Thyroid gland (tissue), 4 donors: ENCODE measurements around the gene ATP6V1A. TPM values are rescaled to one million over a fixed set of nuclear protein-coding genes. Genes with fewer than 3 reads are reported as not detected.
A peak's percentile ranks its signal among the peaks of the same experiment; 100 is the strongest.

Experiments used
- DNase-seq, 2 donors: peaks; one replicate each; pipeline ENCODE4 v3.0.0-alpha.2; 2019
- H3K27ac ChIP-seq, 3 donors: fragments of 200-600 bp; sonication (generic); 1 replicate in 2 of 3; 2 replicates in 1 of 3; pipeline ENCODE4 v1.5.1; 2016 to 2019; ENCODE audit warnings: mild to moderate bottlenecking in 1 of 3, moderate library complexity in 1 of 3
- H3K27me3 ChIP-seq: fragments of 200-600 bp; sonication (generic); one replicate; pipeline ENCODE4 v1.5.1; 2019
- H3K36me3 ChIP-seq, 2 donors: fragments of 200-600 bp; sonication (generic); one replicate each; pipeline ENCODE4 v1.5.1; 2016 to 2019
- H3K4me1 ChIP-seq, 2 donors: fragments of 200-600 bp; sonication (generic); one replicate each; pipeline ENCODE4 v1.5.1; 2017 to 2019
- H3K4me3 ChIP-seq, 3 donors: fragments of 200-600 bp; sonication (generic); replicated peaks in 1 of 3; 1 replicate in 2 of 3; 2 replicates in 1 of 3; pipeline ENCODE4 v1.5.1; 2016; ENCODE audit warnings: mild to moderate bottlenecking in 1 of 3
- H3K9me3 ChIP-seq: fragments of 200-600 bp; sonication (generic); one replicate; pipeline ENCODE4 v1.5.1; 2017
- CTCF ChIP-seq, 6 experiments: fragments of 200-600 bp in 3 of 6; fragments of 450-650 bp in 3 of 6; sonication (generic) in 3 of 6; IDR thresholded peaks; one replicate each; pipeline ENCODE4 v1.5.1; 2016 to 2019; ENCODE audit warnings: antibody characterized with exemption in 6 of 6, mild to moderate bottlenecking in 2 of 6, inconsistent platforms in 1 of 6, moderate library complexity in 1 of 6
- POLR2A ChIP-seq, 2 donors: fragments of 450-650 bp; IDR thresholded peaks; one replicate each; pipeline ENCODE4 v1.6.1; 2017; ENCODE audit warnings: antibody characterized with exemption in 2 of 2, mild to moderate bottlenecking in 2 of 2, moderate library complexity in 1 of 2
- WGBS, 2 donors: methylation state at CpG; one replicate each; pipeline ENCODE4 v1.1.5; 2017; 5-methylcytosine and 5-hydroxymethylcytosine counted together
- intact Hi-C: fragments of 100-400 bp; cut with DNase I; formaldehyde crosslinking; loops from one replicate; pipeline ENCODE4 v1.15.1; 2023
- total RNA-seq, 4 donors: library from RNA; depleted of rRNA; stranded (reverse); fragments of >200 nt; gene quantifications; one replicate each; pipeline ENCODE4 v1.2.3, GENCODE V29; 2016

Gene ATP6V1A
- total RNA-seq, 4 donors from 2014 or later, result 75.4 to 157 (median 112) TPM

GRCh38 chr3:113736548-113737089, 10.2 kb upstream of the ATP6V1A start:
- Histone ChIP-seq H3K36me3 (no peaks in the 10 kb centered on the region), H3K4me1 (peaks cover 4 to 9% of the 10 kb centered on the region in 2 donors), H3K4me3 (no peak overlapping the region), H3K9me3 (no peaks in the 10 kb centered on the region), H3K27me3 (no peaks in the 10 kb centered on the region), H3K27ac (peak overlapping the region in 1 of 3 donors; percentile 16)
- TF ChIP-seq CTCF (IDR thresholded peaks at IDR 0.05), result peak; percentile 24 to 81 (median 66)
- TF ChIP-seq POLR2A (IDR thresholded peaks at IDR 0.05), result no peak
- DNase-seq, result peak in 1 of 2 donors; percentile 15
- intact Hi-C loops, result loop anchor here (10.0 kb wide), 1 partner anchor 98 kb away; the partner anchor contains the start of gene GRAMD1C
- WGBS, 2 donors, result 32 to 36% methylated on average over 3 of the region's 3 CpGs

GRCh38 chr3:113741086-113741485, 5.7 kb upstream of the ATP6V1A start:
- TF ChIP-seq POLR2A (IDR thresholded peaks at IDR 0.05) (no peak), CTCF (IDR thresholded peaks at IDR 0.05) (no peak)
- H3K27ac ChIP-seq, result no peak overlapping the region
- no peak for DNase-seq
- no peaks in the 10 kb centered on the region for H3K27me3 ChIP-seq
- H3K4me3 ChIP-seq, result no peak overlapping the region
- H3K36me3 ChIP-seq, result no peaks in the 10 kb centered on the region
- peaks cover 15 to 29% of the 10 kb centered on the region in 2 donors for H3K4me1 ChIP-seq
- intact Hi-C loops, result no loop called here
- no peaks in the 10 kb centered on the region for H3K9me3 ChIP-seq
- 78 to 87% methylated on average over 5 of the region's 5 CpGs for WGBS, 2 donors

- no peak for DNase-seq
- H3K27ac ChIP-seq, result no peak overlapping the region
- no peaks in the 10 kb centered on the region for H3K27me3 ChIP-seq
- H3K36me3 ChIP-seq, result no peaks in the 10 kb centered on the region
- intact Hi-C loops, result no loop called here
- no peaks in the 10 kb centered on the region for H3K9me3 ChIP-seq
- no peak overlapping the region for H3K4me3 ChIP-seq
- peaks cover 15 to 28% of the 10 kb centered on the region in 2 donors for H3K4me1 ChIP-seq
- TF ChIP-seq CTCF (IDR thresholded peaks at IDR 0.05) (no peak), POLR2A (IDR thresholded peaks at IDR 0.05) (no peak)
- 88 to 95% methylated on average over 1 of the region's 1 CpG for WGBS, 2 donors
Measured at GRCh38 chr3:113741620-113742019, 5.2 kb upstream of the ATP6V1A start.

- TF ChIP-seq CTCF (IDR thresholded peaks at IDR 0.05) (no peak), POLR2A (IDR thresholded peaks at IDR 0.05) (no peak)
- no peak for DNase-seq
- 76 to 83% methylated on average over 7 of the region's 7 CpGs for WGBS, 2 donors
- Histone ChIP-seq H3K4me3 (no peak overlapping the region), H3K4me1 (peaks cover 20 to 25% of the 10 kb centered on the region in 2 donors), H3K27ac (no peak overlapping the region), H3K27me3 (no peaks in the 10 kb centered on the region), H3K36me3 (no peaks in the 10 kb centered on the region), H3K9me3 (no peaks in the 10 kb centered on the region)
- intact Hi-C loops, result no loop called here
Measured at GRCh38 chr3:113743006-113743630, 3.7 kb upstream of the ATP6V1A start.
